ENCODE measurements around the gene SNTG2. TPM values are rescaled to one million over a fixed set of nuclear protein-coding genes. Genes with fewer than 3 reads are reported as not detected.
A peak's percentile ranks its signal among the peaks of the same experiment; 100 is the strongest.

Gene SNTG2
- total RNA-seq, 1 donor from 2014 or later = 7.7 TPM

- Mint-ChIP-seq H3K9me3 (ENCODE audit: unreplicated experiment) (peaks cover 3% of the 10 kb centered on the region), H3K27ac (ENCODE audit: unreplicated experiment) (no peak overlapping the region), H3K27me3 (ENCODE audit: unreplicated experiment) (peaks cover 2% of the 10 kb centered on the region), H3K4me3 (ENCODE audit: unreplicated experiment) (peak overlapping the region; percentile 74), H3K36me3 (ENCODE audit: unreplicated experiment) (peaks cover 4% of the 10 kb centered on the region), H3K4me1 (ENCODE audit: low read depth, unreplicated experiment) (peaks cover 2% of the 10 kb centered on the region)
- DNase-seq = no peak
- no peak for TF ChIP-seq CTCF (IDR thresholded peaks at IDR 0.05; ENCODE audit: partially characterized antibody, unreplicated experiment)
These were observed 1.1 kb upstream of the SNTG2 start for GRCh38 chr2:949384-950079.

- peaks cover 2% of the 10 kb centered on the region for H3K27me3 Mint-ChIP-seq (ENCODE audit: unreplicated experiment)
- DNase-seq = no peak
- TF ChIP-seq CTCF (IDR thresholded peaks at IDR 0.05; ENCODE audit: partially characterized antibody, unreplicated experiment) = no peak
- H3K36me3 Mint-ChIP-seq (ENCODE audit: unreplicated experiment) = no peaks in the 10 kb centered on the region
- peaks cover 2% of the 10 kb centered on the region for H3K4me1 Mint-ChIP-seq (ENCODE audit: low read depth, unreplicated experiment)
- no peak overlapping the region for H3K27ac Mint-ChIP-seq (ENCODE audit: unreplicated experiment)
- peak overlapping the region; percentile 83 for H3K4me3 Mint-ChIP-seq (ENCODE audit: unreplicated experiment)
- H3K9me3 Mint-ChIP-seq (ENCODE audit: unreplicated experiment) = peaks cover 3% of the 10 kb centered on the region
These were observed 766 bp downstream of the SNTG2 start for GRCh38 chr2:951224-952006.

GRCh38 chr2:953408-953807 is 2.8 kb downstream of the SNTG2 start:
- Mint-ChIP-seq H3K27ac (ENCODE audit: unreplicated experiment) (no peak overlapping the region), H3K9me3 (ENCODE audit: unreplicated experiment) (peaks cover 3% of the 10 kb centered on the region), H3K36me3 (ENCODE audit: unreplicated experiment) (no peaks in the 10 kb centered on the region), H3K4me3 (ENCODE audit: unreplicated experiment) (no peak overlapping the region), H3K27me3 (ENCODE audit: unreplicated experiment) (peaks cover 4% of the 10 kb centered on the region), H3K4me1 (ENCODE audit: low read depth, unreplicated experiment) (peaks cover 2% of the 10 kb centered on the region)
- no peak for TF ChIP-seq CTCF (IDR thresholded peaks at IDR 0.05; ENCODE audit: partially characterized antibody, unreplicated experiment)
- no peak for DNase-seq

- no peak overlapping the region for H3K27ac Mint-ChIP-seq (ENCODE audit: unreplicated experiment)
- no peak overlapping the region for H3K4me3 Mint-ChIP-seq (ENCODE audit: unreplicated experiment)
These were observed 3.5 kb downstream of the SNTG2 start for GRCh38 chr2:953975-954686.

More at GRCh38 chr2:953975-954686, 3.5 kb downstream of the SNTG2 start:
- TF ChIP-seq CTCF (IDR thresholded peaks at IDR 0.05; ENCODE audit: partially characterized antibody, unreplicated experiment) = no peak
- Mint-ChIP-seq H3K4me1 (ENCODE audit: low read depth, unreplicated experiment) (peaks cover 2% of the 10 kb centered on the region), H3K27me3 (ENCODE audit: unreplicated experiment) (peaks cover 4% of the 10 kb centered on the region), H3K9me3 (ENCODE audit: unreplicated experiment) (peaks cover 3% of the 10 kb centered on the region), H3K36me3 (ENCODE audit: unreplicated experiment) (no peaks in the 10 kb centered on the region)
- no peak for DNase-seq

Data from glutamatergic neuron (in vitro differentiated cells).